ENCODE measurements around the gene NT5C1A. TPM values are rescaled to one million over a fixed set of nuclear protein-coding genes. Genes with fewer than 3 reads are reported as not detected.

The NT5C1A gene
- total and polyA plus RNA-seq, 2 donors (not counting 1 experiment from before 2014, with no cell fraction given), result not detected

DNA sequence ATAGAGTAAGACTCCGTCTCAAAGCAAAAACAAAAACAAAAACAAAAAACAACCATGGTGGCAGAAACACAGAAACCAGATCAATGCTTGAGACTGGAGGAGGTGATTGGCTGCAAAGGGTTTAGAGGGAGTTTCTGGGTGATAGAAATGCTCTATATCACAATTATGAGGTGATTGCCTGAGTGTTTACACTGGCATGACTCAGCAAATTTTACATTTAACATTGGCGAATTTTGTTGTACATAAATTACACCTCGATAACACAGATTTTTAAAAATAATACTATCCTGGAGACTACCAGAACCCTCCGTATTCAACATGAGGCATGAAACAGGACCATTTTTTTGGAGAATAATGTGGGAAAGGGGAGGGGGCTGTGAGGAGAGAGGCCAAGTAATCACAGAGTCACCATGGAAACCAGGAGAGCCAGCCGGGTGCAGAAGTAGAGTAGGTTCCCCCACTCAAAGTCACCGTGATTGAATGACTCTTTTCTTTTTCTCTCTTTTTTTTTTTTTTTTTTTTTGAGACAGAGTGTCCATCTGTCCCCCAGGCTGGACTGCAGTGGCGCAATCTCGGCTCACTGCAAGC is 56.7 kb downstream of the NT5C1A start:
- Histone ChIP-seq H3K4me1 (ENCODE audit: control insufficient read depth in 2 of 2, insufficient read depth in 2 of 2, low read length in 2 of 2) (no peaks in the 10 kb centered on the region), H3K4me2 (replicated peaks; ENCODE audit: low read depth, low read length, poor library complexity, severe bottlenecking) (no peak overlapping the region), H3K4me3 (ENCODE audit: control extremely low read depth in 1 of 5, extremely low read depth in 1 of 5, insufficient read depth in 1 of 5, low read depth in 2 of 5, low read length in 4 of 5) (no peak overlapping the region), H3K36me3 (replicated peaks in 1 of 2; ENCODE audit: control extremely low read depth in 1 of 2, control insufficient read depth in 1 of 2, extremely low read depth in 1 of 2, insufficient read depth in 2 of 2, low read length in 1 of 2) (no peaks in the 10 kb centered on the region), H4K20me1 (ENCODE audit: control insufficient read depth, insufficient read depth, low read length, poor library complexity, severe bottlenecking) (no peaks in the 10 kb centered on the region), H3K79me2 (ENCODE audit: control insufficient read depth, insufficient read depth, low read length) (no peaks in the 10 kb centered on the region), H3K9me3 (ENCODE audit: control extremely low read depth in 1 of 3, control insufficient read depth in 2 of 3, insufficient read depth in 1 of 3, low read length in 2 of 3) (peaks cover 0 to 1% (median 1%) of the 10 kb centered on the region in 3 donors), H2AFZ (ENCODE audit: insufficient read depth, low read depth, low read length, poor library complexity, severe bottlenecking) (no peak overlapping the region), H3K27ac (ENCODE audit: low read length in 2 of 2) (no peak overlapping the region), H3K9ac (ENCODE audit: low read length) (no peak overlapping the region), H3K27me3 (replicated peaks in 1 of 4; ENCODE audit: control extremely low read depth in 1 of 4, control insufficient read depth in 3 of 4, insufficient read depth in 4 of 4, low read length in 3 of 4) (peaks cover 0 to 3% (median 0%) of the 10 kb centered on the region in 4 experiments)
- Mint-ChIP-seq H3K27ac (no peak overlapping the region), H3K9me3 (ENCODE audit: insufficient read depth) (no peaks in the 10 kb centered on the region), H3K4me3 (no peak overlapping the region), H3K4me1 (no peaks in the 10 kb centered on the region), H3K27me3 (peaks cover 18% of the 10 kb centered on the region)
- TF ChIP-seq, protein P1, sequence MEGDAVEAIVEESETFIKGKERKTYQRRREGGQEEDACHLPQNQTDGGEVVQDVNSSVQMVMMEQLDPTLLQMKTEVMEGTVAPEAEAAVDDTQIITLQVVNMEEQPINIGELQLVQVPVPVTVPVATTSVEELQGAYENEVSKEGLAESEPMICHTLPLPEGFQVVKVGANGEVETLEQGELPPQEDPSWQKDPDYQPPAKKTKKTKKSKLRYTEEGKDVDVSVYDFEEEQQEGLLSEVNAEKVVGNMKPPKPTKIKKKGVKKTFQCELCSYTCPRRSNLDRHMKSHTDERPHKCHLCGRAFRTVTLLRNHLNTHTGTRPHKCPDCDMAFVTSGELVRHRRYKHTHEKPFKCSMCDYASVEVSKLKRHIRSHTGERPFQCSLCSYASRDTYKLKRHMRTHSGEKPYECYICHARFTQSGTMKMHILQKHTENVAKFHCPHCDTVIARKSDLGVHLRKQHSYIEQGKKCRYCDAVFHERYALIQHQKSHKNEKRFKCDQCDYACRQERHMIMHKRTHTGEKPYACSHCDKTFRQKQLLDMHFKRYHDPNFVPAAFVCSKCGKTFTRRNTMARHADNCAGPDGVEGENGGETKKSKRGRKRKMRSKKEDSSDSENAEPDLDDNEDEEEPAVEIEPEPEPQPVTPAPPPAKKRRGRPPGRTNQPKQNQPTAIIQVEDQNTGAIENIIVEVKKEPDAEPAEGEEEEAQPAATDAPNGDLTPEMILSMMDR (IDR thresholded peaks at IDR 0.05), result no peak
- TF ChIP-seq EZH2 (IDR thresholded peaks at IDR 0.05; ENCODE audit: borderline replicate concordance, insufficient read depth, low read depth, low read length, poor library complexity, severe bottlenecking), result no peak
- ChIA-PET CTCF (interaction anchor here (2.1 kb wide), 1 partner anchor 9 kb away, joined by 4 read pairs; no protein-coding TSS in a partner anchor), POLR2A (no interaction called here)
- intact Hi-C loops (cut with micrococcal nuclease), result no loop called here
- DNase-seq (no peak), ATAC-seq (ENCODE audit: low read depth) (no peak)
- 95% methylated on average over 3 of the region's 8 CpGs for WGBS (ENCODE audit: insufficient coverage)

DNA sequence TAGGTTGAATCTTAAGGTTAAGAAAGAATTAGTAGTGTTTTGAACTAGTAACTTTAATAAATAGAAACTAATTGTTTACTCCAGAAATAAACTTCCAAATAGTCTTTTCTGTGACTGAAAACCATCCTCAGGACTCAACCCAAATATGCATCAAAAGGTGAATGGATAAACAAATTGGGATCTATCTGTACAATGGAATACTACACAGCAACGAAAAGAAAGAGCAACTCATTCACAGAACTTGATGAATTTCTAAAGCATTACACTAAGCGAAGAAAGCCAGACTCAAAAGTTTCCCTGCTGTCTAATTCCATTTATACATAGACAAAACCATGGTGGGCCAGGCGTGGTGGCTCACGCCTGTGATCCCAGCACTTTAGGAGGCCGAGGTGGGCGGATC is 57.4 kb downstream of the NT5C1A start:
- H3K4me2 ChIP-seq (replicated peaks; ENCODE audit: low read depth, low read length, poor library complexity, severe bottlenecking), result no peak overlapping the region
- peaks cover 0 to 9% (median 0%) of the 10 kb centered on the region in 4 experiments for H3K27me3 ChIP-seq (replicated peaks in 1 of 4; ENCODE audit: control extremely low read depth in 1 of 4, control insufficient read depth in 3 of 4, insufficient read depth in 4 of 4, low read length in 3 of 4)
- Mint-ChIP-seq H3K27ac (no peak overlapping the region), H3K4me3 (no peak overlapping the region), H3K4me1 (peaks cover 3% of the 10 kb centered on the region), H3K27me3 (peaks cover 20% of the 10 kb centered on the region), H3K9me3 (ENCODE audit: insufficient read depth) (no peaks in the 10 kb centered on the region)
- H3K9ac ChIP-seq (ENCODE audit: low read length), result no peak overlapping the region
- no peak overlapping the region for H3K4me3 ChIP-seq (ENCODE audit: control extremely low read depth in 1 of 5, extremely low read depth in 1 of 5, insufficient read depth in 1 of 5, low read depth in 2 of 5, low read length in 4 of 5)
- no peaks in the 10 kb centered on the region for H3K36me3 ChIP-seq (replicated peaks in 1 of 2; ENCODE audit: control extremely low read depth in 1 of 2, control insufficient read depth in 1 of 2, extremely low read depth in 1 of 2, insufficient read depth in 2 of 2, low read length in 1 of 2)
- 93% methylated on average over 3 of the region's 6 CpGs for WGBS (ENCODE audit: insufficient coverage)
- ATAC-seq (ENCODE audit: low read depth) (no peak), DNase-seq (no peak)
- ChIA-PET CTCF (interaction anchor here (2.1 kb wide), 1 partner anchor 8 kb away, joined by 4 read pairs; no protein-coding TSS in a partner anchor), POLR2A (no interaction called here)
- H3K79me2 ChIP-seq (ENCODE audit: control insufficient read depth, insufficient read depth, low read length), result no peaks in the 10 kb centered on the region
- H3K4me1 ChIP-seq (ENCODE audit: control insufficient read depth in 2 of 2, insufficient read depth in 2 of 2, low read length in 2 of 2), result peaks cover 0 to 4% of the 10 kb centered on the region in 2 donors
- TF ChIP-seq, protein P1 (IDR thresholded peaks at IDR 0.05), result no peak
- no peak for TF ChIP-seq EZH2 (IDR thresholded peaks at IDR 0.05; ENCODE audit: borderline replicate concordance, insufficient read depth, low read depth, low read length, poor library complexity, severe bottlenecking)
- H3K9me3 ChIP-seq (ENCODE audit: control extremely low read depth in 1 of 3, control insufficient read depth in 2 of 3, insufficient read depth in 1 of 3, low read length in 2 of 3), result peaks cover 0 to 1% (median 0%) of the 10 kb centered on the region in 3 donors
- intact Hi-C loops (cut with micrococcal nuclease), result no loop called here
- H4K20me1 ChIP-seq (ENCODE audit: control insufficient read depth, insufficient read depth, low read length, poor library complexity, severe bottlenecking), result no peaks in the 10 kb centered on the region
- no peak overlapping the region for H2AFZ ChIP-seq (ENCODE audit: insufficient read depth, low read depth, low read length, poor library complexity, severe bottlenecking)
- H3K27ac ChIP-seq (ENCODE audit: low read length in 2 of 2), result no peak overlapping the region
